Measurements from ENCODE around the gene TMEM11. TPM values are rescaled to one million over a fixed set of nuclear protein-coding genes. Genes with fewer than 3 reads are reported as not detected.
"Not testable (repeated sequence)": the region's sequence is repeated elsewhere in the genome, so short reads cannot be mapped to it uniquely, and the experiment has no call there.

TMEM11 gene
- total RNA-seq, 2 donors from 2014 or later: 28.5 to 30.7 TPM

GRCh38 chr17:21194226-21194625, 19.7 kb downstream of the TMEM11 start:
- ATAC-seq (no peak), DNase-seq (no peak)
- intact Hi-C loops (cut with DNase I, micrococcal nuclease): no loop called here

- intact Hi-C loops (cut with DNase I, micrococcal nuclease): no loop called here
- peak; percentile 5 for ATAC-seq
- DNase-seq: no peak
These were observed 20.9 kb downstream of the TMEM11 start for GRCh38 chr17:21193031-21193430.

GRCh38 chr17:21192414-21192813, 21.5 kb downstream of the TMEM11 start:
- DNase-seq; ATAC-seq; intact Hi-C loops (cut with DNase I, micrococcal nuclease): not testable (repeated sequence)

- no peak for ATAC-seq
- no peak for DNase-seq
- intact Hi-C loops (cut with DNase I, micrococcal nuclease): no loop called here
These were observed 22.3 kb downstream of the TMEM11 start for GRCh38 chr17:21191698-21192097.

- no peak for ATAC-seq
- DNase-seq: no peak
- intact Hi-C loops (cut with DNase I, micrococcal nuclease): no loop called here
These were observed 23.9 kb downstream of the TMEM11 start for GRCh38 chr17:21190078-21190477.

GRCh38 chr17:21189361-21189760, 24.6 kb downstream of the TMEM11 start:
- DNase-seq: no peak
- intact Hi-C loops (cut with DNase I, micrococcal nuclease): no loop called here
- ATAC-seq: no peak

GRCh38 chr17:21186399-21187187, 27.4 kb downstream of the TMEM11 start:
- no peak for ATAC-seq
- intact Hi-C loops (cut with DNase I, micrococcal nuclease): no loop called here
- no peak for DNase-seq

- no peak for ATAC-seq
- intact Hi-C loops (cut with DNase I, micrococcal nuclease): no loop called here
- DNase-seq: no peak
These were observed 28.9 kb downstream of the TMEM11 start for GRCh38 chr17:21185061-21185460.

- intact Hi-C loops (cut with DNase I, micrococcal nuclease): no loop called here
- DNase-seq (no peak), ATAC-seq (no peak)
These were observed 29.4 kb downstream of the TMEM11 start for GRCh38 chr17:21184570-21184969.

GRCh38 chr17:21183468-21183867, 30.5 kb downstream of the TMEM11 start:
- ATAC-seq: no peak
- intact Hi-C loops (cut with DNase I, micrococcal nuclease): no loop called here
- no peak for DNase-seq

GRCh38 chr17:21177854-21178600, 35.9 kb downstream of the TMEM11 start:
- ATAC-seq (no peak), DNase-seq (no peak)
- intact Hi-C loops (cut with DNase I, micrococcal nuclease): no loop called here

GRCh38 chr17:21177401-21177800, 36.6 kb downstream of the TMEM11 start:
- ATAC-seq (no peak), DNase-seq (no peak)
- intact Hi-C loops (cut with DNase I, micrococcal nuclease): no loop called here

- intact Hi-C loops (cut with DNase I, micrococcal nuclease): no loop called here
- ATAC-seq (no peak), DNase-seq (no peak)
These were observed 37.1 kb downstream of the TMEM11 start for GRCh38 chr17:21176773-21177395.

- no peak for ATAC-seq
- intact Hi-C loops (cut with DNase I, micrococcal nuclease): no loop called here
These were observed 39.2 kb downstream of the TMEM11 start for GRCh38 chr17:21174713-21175112.

GRCh38 chr17:21174186-21174585, 39.8 kb downstream of the TMEM11 start:
- intact Hi-C loops (cut with DNase I, micrococcal nuclease): no loop called here
- no peak for ATAC-seq

More at GRCh38 chr17:21174713-21175112, 39.2 kb downstream of the TMEM11 start:
- no peak for DNase-seq

GRCh38 chr17:21173543-21173942, 40.4 kb downstream of the TMEM11 start:
- no peak for ATAC-seq

More at GRCh38 chr17:21174186-21174585, 39.8 kb downstream of the TMEM11 start:
- no peak for DNase-seq

GRCh38 chr17:21172846-21173245, 41.1 kb downstream of the TMEM11 start:
- intact Hi-C loops (cut with DNase I, micrococcal nuclease): no loop called here
- ATAC-seq: no peak
- DNase-seq: no peak

More at GRCh38 chr17:21173543-21173942, 40.4 kb downstream of the TMEM11 start:
- intact Hi-C loops (cut with DNase I, micrococcal nuclease): no loop called here
- DNase-seq: no peak

GRCh38 chr17:21171970-21172510, 41.9 kb downstream of the TMEM11 start:
- intact Hi-C loops (cut with DNase I, micrococcal nuclease): no loop called here
- DNase-seq (no peak), ATAC-seq (no peak)

- DNase-seq (no peak), ATAC-seq (no peak)
- intact Hi-C loops (cut with DNase I, micrococcal nuclease): no loop called here
These were observed 42.5 kb downstream of the TMEM11 start for GRCh38 chr17:21171309-21171922.
